ENCODE data around the gene CYFIP1.

CYFIP1 gene

DNA sequence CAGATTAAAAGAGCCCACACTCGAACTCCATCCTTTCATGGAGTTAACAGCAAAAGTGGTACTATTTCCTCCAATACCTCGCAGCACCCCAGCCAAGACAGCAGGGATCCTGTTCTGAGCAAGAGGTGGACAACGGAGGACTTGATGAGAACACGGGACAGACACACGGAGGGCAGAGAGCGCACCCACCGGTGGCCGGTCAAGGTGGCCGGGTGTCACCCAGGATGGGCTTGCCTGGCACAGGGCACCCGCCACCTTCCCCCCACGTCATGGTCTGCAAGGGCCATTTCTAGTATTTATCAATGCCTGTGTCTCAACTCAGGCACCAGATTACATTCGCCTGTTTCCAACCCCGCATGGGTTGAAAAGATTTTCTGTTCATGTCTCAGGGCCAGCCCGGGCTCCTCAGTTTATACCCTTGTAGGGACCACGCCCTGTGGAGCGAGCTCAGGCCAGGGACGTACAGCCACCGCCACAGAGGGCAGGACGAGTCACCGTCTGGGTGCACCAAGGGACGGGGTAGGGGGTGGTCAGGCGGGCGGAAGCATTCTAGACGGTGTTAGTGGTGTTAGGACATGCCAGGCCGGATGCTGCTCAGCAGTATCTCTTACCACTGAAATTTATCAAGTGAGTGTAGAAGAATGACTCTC, 64.2 kb downstream of the CYFIP1 start:
- no peak for DNase-seq

DNA sequence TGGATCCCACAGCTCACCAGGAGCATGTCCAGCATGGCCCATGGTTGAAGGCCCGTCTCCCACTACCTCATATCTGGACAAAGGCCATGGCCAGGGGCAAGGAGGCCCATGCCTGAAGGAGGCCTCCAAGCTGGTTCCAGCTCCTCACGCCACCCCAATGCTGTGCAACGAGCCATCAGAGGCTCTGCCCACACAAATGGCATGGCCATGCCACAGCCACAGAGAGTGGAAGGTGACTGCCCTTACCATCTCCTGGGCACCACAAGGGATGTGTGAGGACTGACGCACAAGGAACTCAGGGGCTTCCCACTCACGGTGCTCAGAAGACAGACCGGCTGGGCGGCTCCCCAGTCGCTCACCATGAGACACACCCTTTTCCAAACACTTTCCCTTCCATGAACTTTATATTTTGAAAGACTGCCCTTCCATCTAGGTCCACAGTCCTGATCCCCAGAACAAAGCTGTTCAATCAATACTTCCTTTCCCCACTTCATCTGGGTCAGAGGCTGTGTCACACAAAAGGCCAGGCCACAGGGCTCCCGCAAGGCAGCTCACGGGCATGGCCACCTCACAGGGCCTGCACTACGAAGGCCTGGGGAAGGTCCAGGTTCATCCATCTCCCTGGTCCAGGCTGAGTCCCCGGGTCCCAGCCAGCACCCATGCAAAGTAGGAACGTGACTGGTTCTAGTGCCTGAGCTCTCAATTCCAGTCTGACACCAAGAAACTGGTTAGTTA, 66.4 kb downstream of the CYFIP1 start:
- no peak for DNase-seq

DNA sequence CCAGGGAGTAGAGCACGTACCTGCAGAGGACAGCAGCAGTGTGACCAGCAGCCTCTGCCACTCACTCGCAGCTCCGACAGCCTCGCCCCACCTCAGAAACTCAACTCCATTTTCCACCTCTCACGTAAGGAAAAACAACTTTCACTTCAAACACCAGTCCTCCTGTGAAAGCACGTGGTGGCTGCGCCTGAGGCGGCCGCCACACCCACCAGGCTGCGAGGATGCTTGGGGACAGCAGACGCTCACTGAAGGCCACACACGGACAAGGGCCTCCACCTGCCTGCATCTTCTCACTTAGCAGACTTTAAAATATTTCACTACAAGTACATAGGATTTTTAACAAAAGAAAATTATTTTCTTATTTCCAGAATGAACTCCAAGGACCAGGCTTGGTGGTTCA, 67.9 kb downstream of the CYFIP1 start:
- DNase-seq: no peak

GRCh38 chr15:22911306-22911705, 68.9 kb downstream of the CYFIP1 start:
- no peak for DNase-seq

DNA sequence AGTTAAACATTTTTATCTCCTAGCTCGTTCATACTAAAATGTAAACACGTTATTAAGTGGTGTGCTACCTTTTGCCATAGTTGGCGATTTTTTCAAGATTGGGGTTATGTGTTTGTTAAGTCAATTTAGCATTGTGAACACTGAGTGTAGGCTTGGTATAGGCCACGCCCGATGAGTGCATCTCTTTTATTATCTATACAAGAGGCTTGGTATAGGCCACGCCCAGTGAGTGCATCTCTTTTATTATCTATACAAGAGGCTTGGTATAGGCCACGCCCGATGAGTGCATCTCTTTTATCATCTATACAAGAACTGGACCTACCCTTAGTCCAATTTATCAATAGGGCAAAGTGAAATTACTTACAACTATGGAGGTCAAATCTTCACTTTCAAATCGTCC, 71.3 kb downstream of the CYFIP1 start:
- DNase-seq: no peak

DNA sequence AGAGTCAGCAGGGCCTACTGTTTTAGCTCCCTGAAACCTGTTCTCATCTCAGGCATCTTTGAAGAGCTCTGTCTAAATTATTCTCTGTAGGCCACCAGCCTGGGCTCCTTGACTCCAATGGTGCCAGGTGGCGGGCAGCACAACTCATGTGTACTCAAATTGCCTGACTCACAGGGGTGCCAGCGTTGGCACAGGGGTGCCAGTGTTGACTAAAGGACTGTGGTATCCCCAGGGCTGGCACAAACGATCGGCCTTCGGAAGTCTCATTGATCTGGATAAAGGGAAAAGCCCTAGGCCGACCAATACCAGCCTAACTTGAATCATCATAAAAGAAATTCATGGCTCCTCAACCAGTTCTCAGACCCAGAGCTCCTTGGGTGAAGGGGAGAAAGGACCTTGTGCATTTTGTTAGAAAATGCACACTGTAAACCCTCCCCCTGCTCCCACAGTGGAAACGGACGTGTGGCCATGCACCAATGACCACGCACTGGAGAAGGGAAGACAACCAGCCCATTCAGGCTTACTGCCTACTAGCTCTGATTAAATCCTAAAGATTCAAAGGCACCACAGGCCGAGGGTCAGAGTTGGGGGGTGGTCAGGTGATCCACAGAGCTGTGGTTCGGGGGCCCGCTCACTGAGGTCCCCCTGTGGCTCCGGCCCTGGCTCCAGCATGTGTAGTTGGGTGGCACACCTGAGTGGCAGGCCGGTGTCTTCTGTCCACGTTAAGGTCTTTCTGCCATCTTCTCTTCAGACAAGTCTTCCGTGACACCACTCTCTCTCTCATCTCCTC, 72.8 kb downstream of the CYFIP1 start:
- no peak for DNase-seq

DNA sequence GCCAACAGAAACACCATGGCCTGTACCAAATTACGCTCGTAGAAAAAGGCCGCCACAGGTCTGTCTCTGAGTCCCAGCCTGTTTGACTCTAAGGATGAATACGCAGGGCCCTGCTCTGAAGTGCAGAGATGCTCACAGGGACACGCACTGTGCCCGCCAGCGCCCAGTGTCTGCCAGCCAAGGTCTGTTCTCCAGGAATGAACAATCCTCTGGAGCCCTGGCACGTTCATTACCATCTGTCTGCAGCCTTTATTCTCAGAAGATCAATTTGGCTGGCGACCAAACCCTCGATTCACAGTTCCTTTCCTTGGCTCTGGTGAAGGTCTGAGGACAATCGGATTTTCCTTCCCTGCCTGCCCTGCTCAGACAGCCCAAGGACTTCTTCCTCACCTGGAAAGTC, 75.4 kb downstream of the CYFIP1 start:
- no peak for DNase-seq

- DNase-seq: no peak
These were observed 76.1 kb downstream of the CYFIP1 start for GRCh38 chr15:22903961-22904534.

GRCh38 chr15:22903427-22903826, 76.7 kb downstream of the CYFIP1 start:
- no peak for DNase-seq

GRCh38 chr15:22902981-22903380, 77.2 kb downstream of the CYFIP1 start:
- DNase-seq: no peak

GRCh38 chr15:22902578-22902977, 77.6 kb downstream of the CYFIP1 start:
- no peak for DNase-seq

- no peak for DNase-seq
These were observed 78.1 kb downstream of the CYFIP1 start for GRCh38 chr15:22902046-22902445.

DNA sequence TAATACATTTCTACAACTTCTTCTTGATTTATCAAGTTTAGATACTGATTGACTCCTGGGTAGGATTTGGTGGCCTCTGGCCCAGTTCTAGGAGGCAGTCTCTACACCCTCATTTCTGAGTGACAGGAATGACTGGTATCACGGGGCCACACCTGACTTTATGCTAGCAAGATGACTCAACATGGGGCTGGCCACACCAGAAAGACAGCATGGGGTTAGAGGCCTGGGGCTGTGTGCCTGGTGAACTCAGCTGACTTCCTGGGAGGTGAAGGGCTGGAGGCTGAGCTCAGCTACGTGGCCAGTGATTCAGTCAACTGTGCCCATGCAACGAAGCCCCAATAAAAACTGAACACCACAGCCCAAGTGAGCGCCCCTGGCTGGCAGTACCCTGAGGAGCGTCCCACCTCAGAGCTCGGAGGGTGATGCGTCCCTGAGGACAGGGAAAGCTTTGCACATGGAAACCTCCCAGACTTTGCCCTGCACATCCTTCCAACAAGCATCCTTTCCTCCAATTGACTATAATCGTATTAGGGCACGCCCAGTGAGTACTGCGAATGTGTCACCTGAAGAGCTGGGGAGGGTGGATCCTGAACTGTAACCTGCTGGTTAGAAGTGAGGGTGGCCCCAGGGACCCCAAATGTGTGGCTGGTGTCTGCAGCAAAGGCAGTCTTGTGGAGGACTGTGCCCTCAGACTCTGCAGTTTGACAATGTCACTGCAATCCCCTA, 84.5 kb downstream of the CYFIP1 start:
- DNase-seq: no peak

DNA sequence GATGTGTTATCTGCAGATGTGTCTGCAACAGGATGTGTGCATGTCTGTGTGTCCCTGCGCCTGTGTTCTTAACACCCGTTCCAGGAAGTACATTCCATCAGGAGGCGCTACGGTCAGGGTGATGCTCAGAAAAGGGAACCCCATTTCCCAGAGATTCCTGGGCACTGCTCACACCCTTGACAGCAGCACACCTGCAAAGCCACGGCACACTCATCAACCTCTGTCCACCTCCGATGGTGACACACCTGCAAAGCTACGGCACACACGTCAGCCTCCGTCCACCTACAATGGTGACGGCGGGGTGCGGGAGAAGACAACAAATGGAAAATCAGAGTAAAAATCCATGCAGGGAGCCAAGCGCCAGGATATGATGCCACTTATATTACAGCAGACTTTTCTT, 86.3 kb downstream of the CYFIP1 start:
- no peak for DNase-seq

- DNase-seq: no peak
These were observed 87.1 kb downstream of the CYFIP1 start for GRCh38 chr15:22893081-22893480.

DNA sequence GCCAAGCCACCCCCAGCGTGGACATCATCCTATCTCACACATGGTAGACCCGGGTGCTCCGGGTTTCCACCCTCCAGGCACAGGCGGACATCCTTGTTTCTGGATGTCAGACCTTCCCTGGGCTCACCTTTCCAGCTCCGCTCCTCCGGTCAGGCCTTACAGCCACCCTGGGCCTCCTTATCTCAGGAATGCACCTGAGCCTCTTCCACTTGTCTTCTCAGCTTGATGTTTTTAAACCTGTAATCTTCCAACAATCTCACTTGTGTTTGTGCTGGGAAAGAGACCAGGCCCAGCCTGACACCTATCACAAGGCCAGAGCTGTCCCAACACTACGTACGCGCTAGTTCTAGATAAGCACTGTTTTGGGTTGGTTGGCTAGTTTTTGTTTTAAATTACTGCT, 87.8 kb downstream of the CYFIP1 start:
- no peak for DNase-seq

GRCh38 chr15:22891426-22892210, 88.5 kb downstream of the CYFIP1 start:
- no peak for DNase-seq

- DNase-seq: no peak
These were observed 89.9 kb downstream of the CYFIP1 start for GRCh38 chr15:22890296-22890695.

GRCh38 chr15:22889146-22889818, 90.9 kb downstream of the CYFIP1 start:
- no peak for DNase-seq

GRCh38 chr15:22888120-22888859, 91.9 kb downstream of the CYFIP1 start:
- peak; percentile 92 for DNase-seq

All from fibroblast of skin of right quadriceps (primary cell).